ENCODE data around the gene INPP5E. TPM values are rescaled to one million over a fixed set of nuclear protein-coding genes. Genes with fewer than 3 reads are reported as not detected.

Gene INPP5E
- total RNA-seq, 1 donor, result 8.2 TPM

- H3K4me3 ChIP-seq (ENCODE audit: low read depth, low read length), result no peak overlapping the region
- no peak for TF ChIP-seq CTCF (IDR thresholded peaks at IDR 0.05; ENCODE audit: insufficient read depth, low read depth, low read length)
- no peak for DNase-seq (ENCODE audit: low read depth)
Measured at GRCh38 chr9:136433849-136434579, 5.6 kb downstream of the INPP5E start.

- no peak for DNase-seq (ENCODE audit: low read depth)
- TF ChIP-seq CTCF (IDR thresholded peaks at IDR 0.05; ENCODE audit: insufficient read depth, low read depth, low read length), result no peak
- H3K4me3 ChIP-seq (ENCODE audit: low read depth, low read length), result no peak overlapping the region
Measured at GRCh38 chr9:136433043-136433715, 6.5 kb downstream of the INPP5E start.

GRCh38 chr9:136432591-136432990, 7.1 kb downstream of the INPP5E start:
- no peak for DNase-seq (ENCODE audit: low read depth)
- TF ChIP-seq CTCF (IDR thresholded peaks at IDR 0.05; ENCODE audit: insufficient read depth, low read depth, low read length), result no peak
- H3K4me3 ChIP-seq (ENCODE audit: low read depth, low read length), result no peak overlapping the region

- no peak overlapping the region for H3K4me3 ChIP-seq (ENCODE audit: low read depth, low read length)
- no peak for DNase-seq (ENCODE audit: low read depth)
- no peak for TF ChIP-seq CTCF (IDR thresholded peaks at IDR 0.05; ENCODE audit: insufficient read depth, low read depth, low read length)
Measured at GRCh38 chr9:136431782-136432350, 7.8 kb downstream of the INPP5E start.

- DNase-seq (ENCODE audit: low read depth), result no peak
- H3K4me3 ChIP-seq (ENCODE audit: low read depth, low read length), result no peak overlapping the region
- TF ChIP-seq CTCF (IDR thresholded peaks at IDR 0.05; ENCODE audit: insufficient read depth, low read depth, low read length), result no peak
Measured at GRCh38 chr9:136430588-136431234, 8.9 kb downstream of the INPP5E start.

DNA sequence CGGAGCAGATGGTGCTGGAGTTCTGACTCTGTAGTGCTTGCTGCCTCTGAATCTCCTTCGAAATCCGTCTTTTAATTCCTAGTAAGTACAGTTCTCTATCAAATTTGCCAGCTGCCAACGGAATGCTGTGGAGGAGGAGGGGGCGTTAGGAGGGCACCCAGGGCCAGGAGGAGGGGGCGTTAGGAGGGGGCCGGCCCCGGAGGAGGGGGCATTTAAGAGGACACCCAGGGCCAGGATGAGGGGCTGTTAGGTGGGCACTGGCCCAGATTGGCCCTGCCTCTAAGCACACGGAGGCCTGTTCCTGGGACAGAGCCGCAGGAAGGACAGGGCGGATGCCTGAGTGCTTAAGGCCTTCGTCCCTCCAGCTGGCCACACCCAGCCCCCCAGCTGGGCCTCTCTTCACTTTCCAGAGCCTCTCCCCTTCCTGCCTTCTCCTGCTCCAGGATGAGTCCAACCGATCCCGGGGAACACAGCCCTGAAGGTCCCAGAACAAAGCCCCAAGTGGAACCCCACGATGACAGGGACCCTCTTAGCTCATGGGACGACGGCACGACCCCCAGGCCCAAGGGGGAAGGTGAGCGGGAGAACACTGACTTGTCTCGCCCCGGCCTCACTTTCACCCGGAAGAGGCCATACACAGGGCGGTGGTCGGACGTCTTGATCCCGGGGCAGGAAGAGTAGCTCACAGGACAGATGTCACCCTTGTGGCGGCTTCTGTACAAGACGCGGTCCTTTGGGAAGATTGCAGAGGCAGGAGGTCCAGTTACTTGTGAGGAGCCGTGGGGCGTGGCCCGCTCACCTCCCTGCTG, 9.8 kb downstream of the INPP5E start:
- no peak for DNase-seq (ENCODE audit: low read depth)
- no peak for TF ChIP-seq CTCF (IDR thresholded peaks at IDR 0.05; ENCODE audit: insufficient read depth, low read depth, low read length)
- H3K4me3 ChIP-seq (ENCODE audit: low read depth, low read length), result no peak overlapping the region

All from fibroblast of villous mesenchyme (primary cell).